ENCODE measurements around the gene RBM12. TPM values are rescaled to one million over a fixed set of nuclear protein-coding genes. Genes with fewer than 3 reads are reported as not detected.

The RBM12 gene
- total and polyA plus RNA-seq, 9 donors: 20.4 to 130 (median 100) TPM

DNA sequence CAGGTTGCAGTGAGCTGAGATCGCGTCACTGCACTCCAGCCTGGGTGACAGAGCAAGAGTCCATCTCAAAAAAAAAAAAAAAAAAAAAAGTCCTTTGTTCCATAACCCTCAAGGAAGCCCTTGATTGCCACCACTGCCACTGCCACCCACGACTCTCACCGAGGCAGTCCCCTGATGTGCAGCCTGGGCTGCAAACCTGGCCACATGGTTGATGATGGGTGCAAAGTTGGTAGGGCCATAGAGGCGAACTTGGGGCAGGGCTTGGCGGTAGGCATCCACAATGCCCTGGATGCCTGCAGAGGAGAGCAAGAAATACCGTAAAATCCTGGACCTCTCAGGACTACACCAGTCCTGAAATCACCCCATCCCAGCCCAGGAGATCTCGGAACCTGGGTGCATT is 37.6 kb downstream of the RBM12 start:
- intact Hi-C loops (cut with DNase I): no loop called here
- WGBS, 3 donors: 95 to 98% (median 97%) methylated on average over 8 of the region's 8 CpGs

DNA sequence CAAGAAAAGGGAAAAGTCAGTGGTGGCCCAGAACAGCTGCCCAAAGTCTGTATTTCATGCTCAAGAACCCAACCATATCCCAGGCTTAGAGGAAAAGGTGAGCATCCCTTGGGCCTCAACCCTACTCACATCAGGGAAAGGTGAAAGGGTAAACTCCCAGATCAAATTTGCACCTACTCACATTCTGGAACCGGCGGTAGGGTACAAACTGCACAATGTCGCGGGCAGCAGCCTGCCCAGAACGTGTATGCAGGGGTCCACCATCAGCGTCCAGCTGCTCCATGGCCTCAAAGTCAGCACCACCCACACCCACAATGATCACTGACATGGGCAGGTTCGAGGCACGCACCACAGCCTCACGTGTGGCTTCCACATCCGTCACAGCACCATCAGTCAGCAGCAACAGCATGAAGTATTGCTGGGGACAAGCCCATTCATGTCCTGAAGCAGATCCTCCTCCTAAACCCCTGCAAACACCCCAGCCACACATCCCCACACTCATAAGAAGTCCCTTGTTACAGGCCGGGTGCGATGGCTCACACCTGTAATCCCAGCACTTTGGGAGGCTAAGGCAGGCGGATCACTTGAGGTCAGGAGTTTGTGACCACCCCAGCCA is 38.2 kb downstream of the RBM12 start:
- intact Hi-C loops (cut with DNase I): no loop called here
- Histone ChIP-seq H3K4me1 (ENCODE audit: insufficient read depth) (no peaks in the 10 kb centered on the region), H3K27me3 (no peaks in the 10 kb centered on the region), H3K4me3 (no peak overlapping the region), H3K36me3 (no peaks in the 10 kb centered on the region), H3K27ac (no peak overlapping the region), H3K9me3 (no peaks in the 10 kb centered on the region)
- WGBS, 3 donors: 90 to 93% (median 90%) methylated on average over 13 of the region's 13 CpGs
- TF ChIP-seq EP300 (IDR thresholded peaks at IDR 0.05) (no peak), POLR2A (IDR thresholded peaks at IDR 0.05) (no peak)
- TF ChIP-seq, protein P1, sequence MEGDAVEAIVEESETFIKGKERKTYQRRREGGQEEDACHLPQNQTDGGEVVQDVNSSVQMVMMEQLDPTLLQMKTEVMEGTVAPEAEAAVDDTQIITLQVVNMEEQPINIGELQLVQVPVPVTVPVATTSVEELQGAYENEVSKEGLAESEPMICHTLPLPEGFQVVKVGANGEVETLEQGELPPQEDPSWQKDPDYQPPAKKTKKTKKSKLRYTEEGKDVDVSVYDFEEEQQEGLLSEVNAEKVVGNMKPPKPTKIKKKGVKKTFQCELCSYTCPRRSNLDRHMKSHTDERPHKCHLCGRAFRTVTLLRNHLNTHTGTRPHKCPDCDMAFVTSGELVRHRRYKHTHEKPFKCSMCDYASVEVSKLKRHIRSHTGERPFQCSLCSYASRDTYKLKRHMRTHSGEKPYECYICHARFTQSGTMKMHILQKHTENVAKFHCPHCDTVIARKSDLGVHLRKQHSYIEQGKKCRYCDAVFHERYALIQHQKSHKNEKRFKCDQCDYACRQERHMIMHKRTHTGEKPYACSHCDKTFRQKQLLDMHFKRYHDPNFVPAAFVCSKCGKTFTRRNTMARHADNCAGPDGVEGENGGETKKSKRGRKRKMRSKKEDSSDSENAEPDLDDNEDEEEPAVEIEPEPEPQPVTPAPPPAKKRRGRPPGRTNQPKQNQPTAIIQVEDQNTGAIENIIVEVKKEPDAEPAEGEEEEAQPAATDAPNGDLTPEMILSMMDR (IDR thresholded peaks at IDR 0.05): no peak
- no peak for DNase-seq

More for the DNA sequence above, 37.6 kb downstream of the RBM12 start:
- no peak overlapping the region for H3K4me3 ChIP-seq
- H3K27ac ChIP-seq: no peak overlapping the region
- H3K36me3 ChIP-seq: no peaks in the 10 kb centered on the region
- no peaks in the 10 kb centered on the region for H3K9me3 ChIP-seq
- no peaks in the 10 kb centered on the region for H3K4me1 ChIP-seq (ENCODE audit: insufficient read depth)
- no peak for TF ChIP-seq EP300 (IDR thresholded peaks at IDR 0.05)
- TF ChIP-seq, protein P1 (IDR thresholded peaks at IDR 0.05): no peak
- no peak for DNase-seq
- no peaks in the 10 kb centered on the region for H3K27me3 ChIP-seq

DNA sequence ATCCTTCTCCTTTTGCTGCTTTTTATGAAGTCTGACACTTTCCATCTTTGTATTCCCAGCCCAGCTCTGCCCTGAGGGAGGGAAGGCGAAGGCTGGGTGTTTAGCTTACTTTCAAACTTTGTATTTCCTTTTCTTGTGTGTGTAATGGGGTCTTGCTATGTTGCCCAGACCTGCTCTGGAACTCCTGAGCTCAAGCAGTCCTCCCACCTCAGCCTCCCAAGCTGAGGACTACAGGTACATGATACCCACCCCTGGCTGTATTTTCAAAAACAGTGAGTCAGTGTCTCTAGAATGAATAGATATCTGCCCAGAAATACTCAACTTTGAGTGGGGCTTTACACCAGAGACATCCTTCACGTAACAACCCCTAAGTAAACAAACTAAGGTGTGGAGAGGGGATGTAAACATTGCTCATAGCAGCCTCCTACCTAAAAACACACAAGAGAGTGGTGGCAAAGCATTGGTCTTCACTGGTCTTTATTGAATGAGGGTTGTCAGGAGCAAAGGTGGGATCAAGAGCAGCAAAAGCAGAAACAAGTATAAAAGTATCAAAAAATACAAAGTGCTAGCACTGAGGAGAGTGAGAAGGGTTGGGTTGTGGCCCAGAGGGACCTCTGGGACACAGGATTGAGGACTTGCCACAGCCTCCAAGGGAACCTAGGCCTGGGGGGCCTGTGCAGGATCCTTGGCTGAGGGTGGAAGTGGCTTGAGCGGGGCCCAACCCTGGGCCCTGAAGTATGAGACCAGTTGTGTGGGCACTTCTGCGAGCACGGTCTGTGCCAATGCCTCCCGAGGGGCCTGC is 38.9 kb downstream of the RBM12 start:
- WGBS, 3 donors: 89 to 92% (median 92%) methylated on average over 6 of the region's 6 CpGs
- no peak overlapping the region for H3K4me3 ChIP-seq
- no peaks in the 10 kb centered on the region for H3K27me3 ChIP-seq
- intact Hi-C loops (cut with DNase I): no loop called here
- TF ChIP-seq EP300 (IDR thresholded peaks at IDR 0.05): no peak
- TF ChIP-seq, protein P1 (IDR thresholded peaks at IDR 0.05): no peak
- TF ChIP-seq POLR2A (IDR thresholded peaks at IDR 0.05): no peak
- no peaks in the 10 kb centered on the region for H3K36me3 ChIP-seq
- H3K27ac ChIP-seq: no peak overlapping the region
- H3K4me1 ChIP-seq (ENCODE audit: insufficient read depth): no peaks in the 10 kb centered on the region
- no peak for DNase-seq
- no peaks in the 10 kb centered on the region for H3K9me3 ChIP-seq

DNA sequence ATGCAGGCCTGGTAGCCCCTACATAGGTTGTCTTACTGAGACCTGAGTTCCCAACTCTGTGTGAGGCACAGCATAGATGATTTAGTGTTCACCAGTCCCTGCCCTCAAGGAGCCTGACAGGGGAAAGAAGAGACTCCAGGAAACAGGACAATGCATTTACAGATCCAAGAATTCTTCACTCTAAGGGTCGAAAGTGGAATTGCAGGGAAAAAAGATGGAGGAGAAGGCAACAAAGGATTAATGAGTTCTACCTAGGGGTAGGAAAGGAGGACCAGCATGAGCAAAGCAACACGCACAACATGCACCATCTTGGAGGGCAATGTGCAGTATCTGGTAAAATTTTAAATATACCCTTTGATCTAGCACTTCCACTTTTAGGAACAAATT is 43.1 kb downstream of the RBM12 start:
- Histone ChIP-seq H3K27ac (no peak overlapping the region), H3K36me3 (no peaks in the 10 kb centered on the region), H3K9me3 (no peaks in the 10 kb centered on the region), H3K27me3 (no peaks in the 10 kb centered on the region), H3K4me3 (no peak overlapping the region), H3K4me1 (ENCODE audit: insufficient read depth) (peaks cover 1% of the 10 kb centered on the region)
- intact Hi-C loops (cut with DNase I): no loop called here
- 91% methylated on average over 2 of the region's 2 CpGs for WGBS, 3 donors
- DNase-seq: no peak
- TF ChIP-seq, protein P1 (IDR thresholded peaks at IDR 0.05): no peak
- TF ChIP-seq EP300 (IDR thresholded peaks at IDR 0.05) (no peak), POLR2A (IDR thresholded peaks at IDR 0.05) (no peak)
